Activated CD8-positive, alpha-beta memory T cell treated with anti-CD3 and anti-CD28 coated beads, Interleukin-2, amount 50 U/mL, for 1 hour (primary cell): Measurements from ENCODE around the gene DOP1A.
"Not testable (repeated sequence)": the region's sequence is repeated elsewhere in the genome, so short reads cannot be mapped to it uniquely, and the experiment has no call there.

ENCODE experiments used
- DNase-seq: peaks from one replicate; pipeline ENCODE4 v3.0.0-alpha.2; 2020; ENCODE audit errors: extremely low read depth

DOP1A gene

GRCh38 chr6:83153883-83154521 lies 86.5 kb downstream of the DOP1A start:
- DNase-seq: no peak

GRCh38 chr6:83155794-83156193 lies 88.3 kb downstream of the DOP1A start:
- DNase-seq: no peak

- DNase-seq: no peak
Observed at GRCh38 chr6:83160167-83160566, 92.7 kb downstream of the DOP1A start.

- DNase-seq: no peak
Observed at GRCh38 chr6:83167726-83168278, 100.3 kb downstream of the DOP1A start.

- DNase-seq: no peak
Observed at GRCh38 chr6:83168556-83168955, 101.1 kb downstream of the DOP1A start.

- no peak for DNase-seq
Observed at GRCh38 chr6:83169106-83169505, 101.6 kb downstream of the DOP1A start.

- no peak for DNase-seq
Observed at GRCh38 chr6:83169511-83169910, 102.0 kb downstream of the DOP1A start.

GRCh38 chr6:83176246-83176645 lies 108.8 kb downstream of the DOP1A start:
- DNase-seq: no peak

- DNase-seq: no peak
Observed at GRCh38 chr6:83180426-83180950, 113.0 kb downstream of the DOP1A start.

GRCh38 chr6:83182114-83182513 lies 114.6 kb downstream of the DOP1A start:
- DNase-seq: no peak

- no peak for DNase-seq
Observed at GRCh38 chr6:83183082-83183828, 115.8 kb downstream of the DOP1A start.

GRCh38 chr6:83185096-83185495 lies 117.6 kb downstream of the DOP1A start:
- DNase-seq: no peak

GRCh38 chr6:83188501-83188900 lies 121.0 kb downstream of the DOP1A start:
- DNase-seq: no peak

GRCh38 chr6:83190626-83191025 lies 123.2 kb downstream of the DOP1A start:
- DNase-seq: no peak

- not testable (repeated sequence) for DNase-seq
Observed at GRCh38 chr6:83191974-83192373, 124.5 kb downstream of the DOP1A start.

- DNase-seq: no peak
Observed at GRCh38 chr6:83192456-83192855, 125.0 kb downstream of the DOP1A start.

GRCh38 chr6:83192871-83193746 lies 125.6 kb downstream of the DOP1A start, which contains the start of the genes PGM3 and RWDD2A:
Gene PGM3, minus strand, starts transcription at chr6:83193265. Its CDS starts 2,253 bp downstream, at chr6:83191012.
Gene RWDD2A, plus strand, starts transcription at chr6:83193357. Its CDS starts 1,095 bp downstream, at chr6:83194452.
- DNase-seq: peak; percentile 65

GRCh38 chr6:83193747-83194566 lies 126.5 kb downstream of the DOP1A start:
- no peak for DNase-seq

GRCh38 chr6:83198486-83199172 lies 131.2 kb downstream of the DOP1A start:
- DNase-seq: no peak

GRCh38 chr6:83199173-83199862 lies 131.8 kb downstream of the DOP1A start:
- no peak for DNase-seq
